HG03066 (cell line): ENCODE results near the gene NLRX1.
"Not testable (repeated sequence)": the region's sequence is repeated elsewhere in the genome, so short reads cannot be mapped to it uniquely, and the experiment has no call there.

Experiments
- ATAC-seq: cut with Tn5 transposase; IDR thresholded peaks from one replicate; pipeline ENCODE4 v1.9.1; 2021; ENCODE audit warnings: low read depth; ENCODE audit not compliant: unreplicated experiment

NLRX1 gene

GRCh38 chr11:119168471-119169281, at the start of gene NLRX1:
TSS of gene NLRX1 (plus strand) at chr11:119168725. CDS start at chr11:119171404, 2,679 bp downstream.
- peak; percentile 81 for ATAC-seq

GRCh38 chr11:119118946-119119345, 49.6 kb upstream of the NLRX1 start:
- no peak for ATAC-seq

GRCh38 chr11:119120639-119121007, 47.9 kb upstream of the NLRX1 start:
- ATAC-seq: no peak

GRCh38 chr11:119121008-119121810, 47.3 kb upstream of the NLRX1 start, which contains the start of gene HINFP:
TSS of gene HINFP (plus strand) at chr11:119121580. CDS start at chr11:119126945, 5,365 bp downstream.
- ATAC-seq: peak; percentile 95

GRCh38 chr11:119121811-119122124, 46.8 kb upstream of the NLRX1 start:
- peak; percentile 1 for ATAC-seq

- no peak for ATAC-seq
Observed at GRCh38 chr11:119125821-119126220, 42.7 kb upstream of the NLRX1 start.

GRCh38 chr11:119126675-119127268, 41.8 kb upstream of the NLRX1 start:
- no peak for ATAC-seq

GRCh38 chr11:119130662-119131061, 37.9 kb upstream of the NLRX1 start:
- no peak for ATAC-seq

GRCh38 chr11:119134389-119134978, 34.0 kb upstream of the NLRX1 start:
- ATAC-seq: no peak

- ATAC-seq: not testable (repeated sequence)
Observed at GRCh38 chr11:119139276-119139675, 29.2 kb upstream of the NLRX1 start.

GRCh38 chr11:119144825-119145486, 23.6 kb upstream of the NLRX1 start:
- no peak for ATAC-seq

GRCh38 chr11:119145551-119145950, 23.0 kb upstream of the NLRX1 start:
- no peak for ATAC-seq

- ATAC-seq: no peak
Observed at GRCh38 chr11:119147604-119148333, 20.8 kb upstream of the NLRX1 start.

- no peak for ATAC-seq
Observed at GRCh38 chr11:119148720-119149017, 19.9 kb upstream of the NLRX1 start.

GRCh38 chr11:119149018-119149785, 19.3 kb upstream of the NLRX1 start, which contains the start of gene ABCG4:
TSS of gene ABCG4 (plus strand) at chr11:119149052. CDS start at chr11:119149966, 914 bp downstream.
- ATAC-seq: no peak

- no peak for ATAC-seq
Observed at GRCh38 chr11:119149786-119150275, 18.7 kb upstream of the NLRX1 start.

GRCh38 chr11:119152043-119152442, 16.5 kb upstream of the NLRX1 start:
- ATAC-seq: no peak

GRCh38 chr11:119152604-119153003, 15.9 kb upstream of the NLRX1 start:
- ATAC-seq: no peak
